ENCODE data around the gene SEPTIN8. TPM values are rescaled to one million over a fixed set of nuclear protein-coding genes. Genes with fewer than 3 reads are reported as not detected.
"Not testable (repeated sequence)": the region's sequence is repeated elsewhere in the genome, so short reads cannot be mapped to it uniquely, and the experiment has no call there.

Gene SEPTIN8
- total and polyA plus RNA-seq, 5 experiments from 2014 or later: 0.82 to 6.6 (median 1.2) TPM

DNA sequence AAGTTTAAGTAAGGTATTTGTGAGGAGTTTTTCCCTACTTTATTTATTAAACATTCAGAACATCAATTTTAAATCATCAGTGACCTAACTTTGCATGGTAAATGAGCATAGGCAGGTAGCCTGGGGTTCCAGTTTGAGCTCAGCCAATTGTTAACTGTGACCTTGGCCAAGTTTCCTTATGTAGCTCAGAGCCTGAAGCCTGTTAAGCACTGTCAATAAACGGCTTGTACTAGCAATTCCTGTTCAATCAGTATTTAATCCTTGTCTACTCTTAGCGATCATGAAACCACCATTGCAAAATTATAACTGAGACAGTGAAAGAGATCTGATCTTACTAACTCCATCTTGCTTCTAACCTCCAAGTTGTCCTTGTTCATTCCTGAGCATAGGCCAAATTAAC lies 31.4 kb upstream of the SEPTIN8 start:
- H3K4me3 Mint-ChIP-seq: no peak overlapping the region
- H3K27me3 Mint-ChIP-seq: peaks cover 36 to 91% (median 72%) of the 10 kb centered on the region in 5 donors
- POLR2A ChIA-PET: no interaction called here

GRCh38 chr5:132807163-132807838 lies 30.3 kb upstream of the SEPTIN8 start:
- ATAC-seq: peak in 1 of 2 donors; percentile 25
- no peak for DNase-seq
- Mint-ChIP-seq H3K4me1 (peaks cover 2 to 3% (median 3%) of the 10 kb centered on the region in 4 donors), H3K9me3 (peaks cover 0 to 3% (median 0%) of the 10 kb centered on the region in 9 donors), H3K36me3 (peaks cover 0 to 5% (median 0%) of the 10 kb centered on the region in 3 donors), H3K4me3 (no peak overlapping the region), H3K27ac (peak overlapping the region in 1 of 10 donors; percentile 45), H3K27me3 (peaks cover 33 to 94% (median 72%) of the 10 kb centered on the region in 5 donors)
- POLR2A ChIA-PET: no interaction called here

More for the DNA sequence above, 31.4 kb upstream of the SEPTIN8 start:
- DNase-seq: no peak
- peaks cover 0 to 3% (median 0%) of the 10 kb centered on the region in 3 donors for H3K36me3 Mint-ChIP-seq
- ATAC-seq: no peak
- peaks cover 0 to 4% (median 0%) of the 10 kb centered on the region in 9 donors for H3K9me3 Mint-ChIP-seq
- peaks cover 5 to 11% (median 10%) of the 10 kb centered on the region in 4 donors for H3K4me1 Mint-ChIP-seq
- H3K27ac Mint-ChIP-seq: no peak overlapping the region

GRCh38 chr5:132806804-132807162 lies 29.7 kb upstream of the SEPTIN8 start:
- H3K27ac Mint-ChIP-seq, H3K36me3 Mint-ChIP-seq, ATAC-seq, POLR2A ChIA-PET, DNase-seq, H3K4me1 Mint-ChIP-seq, H3K4me3 Mint-ChIP-seq, H3K9me3 Mint-ChIP-seq: not testable (repeated sequence)
- peaks cover 30 to 94% (median 72%) of the 10 kb centered on the region in 5 donors for H3K27me3 Mint-ChIP-seq

- POLR2A ChIA-PET, H3K9me3 Mint-ChIP-seq, H3K4me1 Mint-ChIP-seq, DNase-seq, ATAC-seq, H3K4me3 Mint-ChIP-seq, H3K36me3 Mint-ChIP-seq: not testable (repeated sequence)
- Mint-ChIP-seq H3K27ac (peak overlapping the region in 1 of 10 donors; percentile 5), H3K27me3 (peaks cover 22 to 88% (median 63%) of the 10 kb centered on the region in 5 donors)
Observed at GRCh38 chr5:132805872-132806271, 28.8 kb upstream of the SEPTIN8 start.

- peaks cover 18 to 88% (median 54%) of the 10 kb centered on the region in 5 donors for H3K27me3 Mint-ChIP-seq
- ATAC-seq, POLR2A ChIA-PET, H3K36me3 Mint-ChIP-seq, H3K4me1 Mint-ChIP-seq, H3K4me3 Mint-ChIP-seq, H3K27ac Mint-ChIP-seq, DNase-seq, H3K9me3 Mint-ChIP-seq: not testable (repeated sequence)
Observed at GRCh38 chr5:132804219-132804618, 27.2 kb upstream of the SEPTIN8 start.

DNA sequence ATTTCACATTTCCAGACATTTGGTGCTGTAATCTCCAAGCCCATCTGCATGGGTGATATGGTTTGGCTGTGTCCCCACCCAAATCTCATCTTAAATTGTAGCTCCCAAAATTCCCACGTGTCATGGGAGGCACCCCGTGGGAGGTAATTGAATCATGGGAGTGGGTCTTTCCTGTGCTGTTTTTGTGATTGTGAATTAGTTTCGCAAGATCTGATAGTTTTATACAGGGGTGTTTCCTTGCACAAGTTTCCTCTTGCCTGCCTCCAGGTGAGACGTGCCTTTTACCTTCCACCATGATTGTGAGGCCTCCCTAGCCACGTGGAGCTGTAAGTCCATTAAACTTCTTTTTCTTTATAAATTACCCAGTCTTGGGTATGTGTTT lies 25.6 kb upstream of the SEPTIN8 start:
- POLR2A ChIA-PET, ATAC-seq, DNase-seq, H3K4me1 Mint-ChIP-seq, H3K4me3 Mint-ChIP-seq, H3K27ac Mint-ChIP-seq, H3K9me3 Mint-ChIP-seq, H3K36me3 Mint-ChIP-seq: not testable (repeated sequence)
- H3K27me3 Mint-ChIP-seq: peaks cover 17 to 88% (median 44%) of the 10 kb centered on the region in 5 donors

DNA sequence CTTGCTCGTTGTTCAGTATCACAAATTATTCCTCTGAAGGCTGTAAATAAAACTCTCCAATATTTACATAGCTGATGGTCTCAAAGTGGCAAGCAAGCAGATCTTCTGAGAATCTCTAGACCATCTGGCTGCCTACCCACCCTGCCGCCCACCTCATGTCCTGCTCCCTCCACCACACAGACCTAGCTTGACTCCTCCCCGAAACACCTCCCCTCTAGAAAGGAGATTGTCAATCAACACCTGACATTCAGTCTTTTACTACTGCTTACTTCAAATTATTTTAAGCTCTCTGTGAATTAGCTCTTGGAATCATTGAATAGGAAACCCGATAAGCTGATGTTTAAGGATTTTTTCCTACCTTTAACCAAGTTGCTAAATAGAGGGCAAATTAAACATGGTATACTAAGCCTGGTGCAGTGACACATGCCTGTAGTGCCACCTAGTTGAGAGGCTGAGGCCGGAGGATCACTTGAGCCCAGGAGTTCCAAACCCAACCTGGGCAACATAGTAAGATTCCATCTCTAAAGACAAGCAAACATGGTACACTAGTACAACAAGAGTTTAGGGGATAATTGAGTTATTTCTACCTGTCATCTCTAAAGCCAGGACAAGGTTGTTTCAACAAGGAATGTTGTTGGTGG lies 25.1 kb upstream of the SEPTIN8 start:
- no peak for DNase-seq
- H3K27me3 Mint-ChIP-seq: peaks cover 17 to 83% (median 39%) of the 10 kb centered on the region in 5 donors

DNA sequence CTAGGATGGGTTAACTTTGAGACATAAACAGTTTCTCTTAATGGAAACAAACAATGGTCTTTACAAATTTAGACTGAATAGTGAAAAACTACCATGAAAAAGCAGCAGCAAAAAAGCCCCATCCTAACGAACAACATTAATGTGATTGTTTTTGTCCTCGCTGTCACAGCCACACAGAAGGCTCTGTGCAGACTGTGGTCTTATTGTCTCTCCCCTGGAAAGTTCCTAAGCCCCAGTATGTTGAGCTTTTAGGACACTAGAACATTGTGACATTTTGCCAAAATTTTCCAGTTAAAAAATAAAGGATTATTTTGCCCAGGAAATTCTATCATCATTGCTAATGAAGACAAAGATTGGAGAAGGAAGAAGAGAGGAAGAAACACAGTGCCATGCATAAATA lies 23.5 kb upstream of the SEPTIN8 start:
- ATAC-seq: no peak
- POLR2A ChIA-PET: no interaction called here
- Mint-ChIP-seq H3K4me3 (no peak overlapping the region), H3K36me3 (peaks cover 0 to 5% (median 0%) of the 10 kb centered on the region in 3 donors), H3K9me3 (peaks cover 0 to 2% (median 0%) of the 10 kb centered on the region in 9 donors), H3K27ac (no peak overlapping the region), H3K4me1 (peaks cover 0 to 2% (median 0%) of the 10 kb centered on the region in 4 donors), H3K27me3 (peaks cover 17 to 67% (median 36%) of the 10 kb centered on the region in 5 donors)
- no peak for DNase-seq

More for the DNA sequence above, 25.1 kb upstream of the SEPTIN8 start:
- peaks cover 0 to 2% (median 0%) of the 10 kb centered on the region in 9 donors for H3K9me3 Mint-ChIP-seq
- POLR2A ChIA-PET: interaction anchor here (0.7 kb wide), 1 partner anchor 415 kb away, joined by 3 read pairs; no protein-coding TSS in a partner anchor
- no peak overlapping the region for H3K4me3 Mint-ChIP-seq
- peaks cover 0 to 5% (median 0%) of the 10 kb centered on the region in 3 donors for H3K36me3 Mint-ChIP-seq
- ATAC-seq: no peak
- no peak overlapping the region for H3K27ac Mint-ChIP-seq
- peaks cover 0 to 2% (median 0%) of the 10 kb centered on the region in 4 donors for H3K4me1 Mint-ChIP-seq

DNA sequence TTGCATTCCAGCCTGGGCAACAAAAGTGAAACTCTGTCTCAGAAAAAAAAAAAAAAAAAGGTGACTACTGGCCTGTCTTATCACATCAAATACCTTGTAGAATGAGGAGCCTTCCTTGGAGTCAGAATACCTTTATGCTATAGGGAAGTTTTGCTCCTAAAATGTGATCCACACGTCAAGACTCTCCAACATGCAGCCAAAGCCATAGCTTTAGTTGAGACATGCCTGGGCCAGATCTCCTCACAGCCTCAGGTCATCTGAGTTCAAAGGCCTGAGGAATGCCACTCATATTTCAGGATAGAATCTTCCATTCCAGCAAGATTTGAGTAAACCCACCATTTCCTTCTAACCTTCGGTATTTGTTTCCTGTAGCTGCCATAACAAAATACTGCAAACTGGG lies 22.4 kb upstream of the SEPTIN8 start:
- Mint-ChIP-seq H3K9me3 (peaks cover 0 to 1% (median 0%) of the 10 kb centered on the region in 9 donors), H3K27me3 (peaks cover 18 to 55% (median 26%) of the 10 kb centered on the region in 5 donors), H3K27ac (no peak overlapping the region)

DNA sequence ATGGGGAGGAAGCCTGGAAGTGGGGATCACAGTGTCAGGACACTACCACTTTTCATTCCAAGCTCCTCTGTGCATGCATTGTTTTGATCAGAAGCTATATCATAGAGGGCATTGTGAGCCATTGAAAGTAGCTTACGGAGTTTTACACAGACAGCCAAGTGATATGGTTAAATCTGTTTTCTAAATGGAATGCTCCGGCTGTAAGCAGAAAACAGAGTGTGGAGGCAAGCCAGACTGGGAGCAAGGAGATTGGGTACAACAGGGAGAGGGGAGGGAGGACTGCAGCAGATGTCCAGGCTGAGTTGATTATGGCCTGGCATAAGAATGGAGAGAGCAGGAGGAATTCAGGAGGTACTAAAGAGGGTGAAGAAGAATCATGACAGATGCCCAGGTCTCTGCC lies 20.6 kb upstream of the SEPTIN8 start:
- Mint-ChIP-seq H3K4me1 (no peaks in the 10 kb centered on the region), H3K4me3 (no peak overlapping the region), H3K36me3 (peaks cover 0 to 1% (median 0%) of the 10 kb centered on the region in 3 donors), H3K27me3 (peaks cover 13 to 45% (median 18%) of the 10 kb centered on the region in 5 donors), H3K9me3 (no peaks in the 10 kb centered on the region), H3K27ac (peak overlapping the region in 1 of 10 donors; percentile 12)
- POLR2A ChIA-PET: no interaction called here
- ATAC-seq (no peak), DNase-seq (no peak)

More for the DNA sequence above, 22.4 kb upstream of the SEPTIN8 start:
- POLR2A ChIA-PET: no interaction called here
- Mint-ChIP-seq H3K4me3 (no peak overlapping the region), H3K4me1 (peaks cover 0 to 1% (median 0%) of the 10 kb centered on the region in 4 donors), H3K36me3 (peaks cover 0 to 2% (median 0%) of the 10 kb centered on the region in 3 donors)
- DNase-seq (no peak), ATAC-seq (no peak)

DNA sequence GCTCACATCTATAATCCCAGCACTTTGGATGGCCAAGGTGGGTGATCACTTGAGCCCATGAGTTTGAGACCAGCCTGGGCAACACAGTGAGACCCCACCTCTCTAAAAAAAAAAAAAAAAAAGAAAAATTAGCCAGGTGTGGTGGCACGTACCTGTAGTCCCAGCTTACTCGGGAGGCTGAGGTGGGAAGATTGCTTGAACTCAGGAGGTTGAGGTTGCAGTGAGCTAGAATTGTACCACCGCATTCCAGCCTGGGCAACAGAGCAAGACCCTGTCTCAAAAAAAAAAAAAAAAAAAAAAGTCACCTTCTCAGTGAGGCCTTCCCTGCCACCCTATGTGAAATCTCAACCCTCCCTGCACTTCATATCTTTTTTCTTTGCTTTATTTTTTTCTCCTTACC lies 14.0 kb upstream of the SEPTIN8 start:
- peaks cover 0 to 1% (median 0%) of the 10 kb centered on the region in 3 donors for H3K36me3 Mint-ChIP-seq
- no peaks in the 10 kb centered on the region for H3K4me1 Mint-ChIP-seq
- no peaks in the 10 kb centered on the region for H3K9me3 Mint-ChIP-seq
- H3K27me3 Mint-ChIP-seq: peaks cover 9 to 21% (median 18%) of the 10 kb centered on the region in 5 donors
- DNase-seq (no peak), ATAC-seq (no peak)
- no peak overlapping the region for H3K4me3 Mint-ChIP-seq
- POLR2A ChIA-PET: no interaction called here
- no peak overlapping the region for H3K27ac Mint-ChIP-seq

DNA sequence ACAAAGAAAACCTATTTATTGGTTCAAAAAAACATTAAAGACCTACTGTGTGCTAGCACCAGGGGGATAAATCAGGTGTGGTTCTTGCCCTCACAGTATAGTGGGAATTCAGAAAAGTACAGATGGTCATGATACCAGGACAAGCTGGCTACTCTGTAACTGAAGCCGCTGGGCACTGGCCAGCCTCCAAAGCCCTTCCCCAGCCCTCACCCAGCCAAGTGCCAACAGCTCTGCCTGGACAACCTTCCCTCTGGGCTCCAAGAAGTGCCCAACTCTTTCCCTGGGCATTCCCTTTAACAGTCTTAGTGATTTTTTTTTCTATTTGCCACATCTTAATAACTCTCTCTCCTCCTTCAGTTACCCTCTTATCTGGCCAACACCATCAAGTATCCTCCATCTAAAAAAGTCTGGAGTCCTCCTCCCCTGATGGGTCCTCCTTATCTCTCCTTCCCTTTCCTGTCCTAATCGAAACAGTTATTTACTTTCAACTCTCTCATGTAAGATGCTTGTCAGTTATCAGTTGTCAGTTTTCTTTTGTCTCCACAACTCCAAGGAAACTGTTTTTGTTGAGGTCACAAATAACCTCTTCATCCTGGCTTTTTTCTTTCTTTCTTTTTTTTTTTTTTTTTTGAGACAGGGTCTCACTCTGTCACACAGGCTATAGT lies 13.3 kb upstream of the SEPTIN8 start:
- no peaks in the 10 kb centered on the region for H3K4me1 Mint-ChIP-seq

More for the DNA sequence above, 13.3 kb upstream of the SEPTIN8 start:
- POLR2A ChIA-PET: no interaction called here
- Mint-ChIP-seq H3K9me3 (no peaks in the 10 kb centered on the region), H3K4me3 (no peak overlapping the region), H3K36me3 (peaks cover 0 to 1% (median 0%) of the 10 kb centered on the region in 3 donors), H3K27me3 (peaks cover 14 to 28% (median 21%) of the 10 kb centered on the region in 5 donors), H3K27ac (peak overlapping the region in 2 of 10 donors; percentile 57)
- DNase-seq: no peak
- ATAC-seq: no peak

Measured in naive thymus-derived CD8-positive, alpha-beta T cell (primary cell).